Activated CD4-positive, alpha-beta T cell treated with anti-CD3 and anti-CD28 coated beads, Interleukin-2, amount 10 ng/mL, durations not matched to agents 24 days and 14 days (primary cell): ENCODE measurements around the gene MYLK2. TPM values are rescaled to one million over a fixed set of nuclear protein-coding genes. Genes with fewer than 3 reads are reported as not detected.
"Not testable (repeated sequence)": the region's sequence is repeated elsewhere in the genome, so short reads cannot be mapped to it uniquely, and the experiment has no call there.

Source experiments
- DNase-seq: peaks from one replicate; pipeline ENCODE4 v3.0.0; 2022
- H3K27ac Mint-ChIP-seq: one replicate; pipeline ENCODE4 v1.8.0; 2022; ENCODE audit warnings: mild to moderate bottlenecking, mixed read lengths
- H3K27me3 Mint-ChIP-seq: one replicate; pipeline ENCODE4 v1.8.0; 2022; ENCODE audit warnings: mixed read lengths
- H3K36me3 Mint-ChIP-seq: one replicate; pipeline ENCODE4 v1.8.0; 2022; ENCODE audit warnings: low read depth, mild to moderate bottlenecking, mixed read lengths
- H3K4me1 Mint-ChIP-seq: one replicate; pipeline ENCODE4 v1.8.0; 2021; ENCODE audit warnings: mixed read lengths
- H3K4me3 Mint-ChIP-seq: one replicate; pipeline ENCODE4 v1.8.0; 2022; ENCODE audit warnings: mild to moderate bottlenecking, moderate library complexity, mixed read lengths
- H3K9me3 Mint-ChIP-seq: one replicate; pipeline ENCODE4 v1.8.0; 2021; ENCODE audit warnings: mixed read lengths
- intact Hi-C: fragments of 100-400 bp; cut with micrococcal nuclease; formaldehyde crosslinking; loops from one replicate; pipeline ENCODE4 v1.15.1; 2023
- total RNA-seq: library from RNA; stranded (reverse); gene quantifications from 2 replicates; pipeline ENCODE4 v1.2.3, GENCODE V29; 2022

The MYLK2 gene
- total RNA-seq, 1 donor from 2014 or later, result 0.28 TPM

- intact Hi-C loops, result no loop called here
- no peak for DNase-seq
- Mint-ChIP-seq H3K4me1 (peaks cover 20% of the 10 kb centered on the region), H3K4me3 (no peak overlapping the region), H3K9me3 (no peaks in the 10 kb centered on the region), H3K36me3 (peaks cover 38% of the 10 kb centered on the region), H3K27me3 (no peaks in the 10 kb centered on the region), H3K27ac (no peak overlapping the region)
Observed at GRCh38 chr20:31806564-31807355, 12.4 kb upstream of the MYLK2 start.

- intact Hi-C loops, result no loop called here
- no peaks in the 10 kb centered on the region for H3K27me3 Mint-ChIP-seq
- H3K27ac Mint-ChIP-seq, result no peak overlapping the region
- H3K4me3 Mint-ChIP-seq, result no peak overlapping the region
- H3K9me3 Mint-ChIP-seq, result no peaks in the 10 kb centered on the region
- no peak for DNase-seq
- H3K36me3 Mint-ChIP-seq, result peaks cover 25% of the 10 kb centered on the region
- H3K4me1 Mint-ChIP-seq, result peaks cover 17% of the 10 kb centered on the region
Observed at GRCh38 chr20:31808481-31808880, 10.7 kb upstream of the MYLK2 start.

- Mint-ChIP-seq H3K4me3 (no peak overlapping the region), H3K9me3 (no peaks in the 10 kb centered on the region), H3K4me1 (peaks cover 10% of the 10 kb centered on the region), H3K36me3 (peaks cover 16% of the 10 kb centered on the region), H3K27me3 (no peaks in the 10 kb centered on the region), H3K27ac (no peak overlapping the region)
- intact Hi-C loops, result no loop called here
- DNase-seq, result no peak
Observed at GRCh38 chr20:31809661-31810060, 9.5 kb upstream of the MYLK2 start.

GRCh38 chr20:31811198-31811597, 8.0 kb upstream of the MYLK2 start:
- Mint-ChIP-seq H3K36me3 (peaks cover 10% of the 10 kb centered on the region), H3K4me3 (no peak overlapping the region), H3K27ac (no peak overlapping the region), H3K9me3 (no peaks in the 10 kb centered on the region), H3K4me1 (peaks cover 7% of the 10 kb centered on the region), H3K27me3 (no peaks in the 10 kb centered on the region)
- DNase-seq, result no peak
- intact Hi-C loops, result no loop called here

- no peak overlapping the region for H3K4me3 Mint-ChIP-seq
- peaks cover 4% of the 10 kb centered on the region for H3K36me3 Mint-ChIP-seq
- no peaks in the 10 kb centered on the region for H3K27me3 Mint-ChIP-seq
- intact Hi-C loops, result no loop called here
- no peaks in the 10 kb centered on the region for H3K9me3 Mint-ChIP-seq
- peaks cover 2% of the 10 kb centered on the region for H3K4me1 Mint-ChIP-seq
- no peak overlapping the region for H3K27ac Mint-ChIP-seq
- no peak for DNase-seq
Observed at GRCh38 chr20:31811796-31812728, 7.1 kb upstream of the MYLK2 start.

- Mint-ChIP-seq H3K9me3 (no peaks in the 10 kb centered on the region), H3K4me1 (peaks cover 2% of the 10 kb centered on the region), H3K36me3 (peaks cover 2% of the 10 kb centered on the region), H3K27ac (no peak overlapping the region), H3K4me3 (no peak overlapping the region), H3K27me3 (no peaks in the 10 kb centered on the region)
- intact Hi-C loops, result no loop called here
- no peak for DNase-seq
Observed at GRCh38 chr20:31813611-31814010, 5.5 kb upstream of the MYLK2 start.

GRCh38 chr20:31814142-31814541, 5.0 kb upstream of the MYLK2 start:
- H3K9me3 Mint-ChIP-seq, H3K36me3 Mint-ChIP-seq, intact Hi-C loops, H3K27ac Mint-ChIP-seq, H3K4me3 Mint-ChIP-seq, H3K27me3 Mint-ChIP-seq, DNase-seq, H3K4me1 Mint-ChIP-seq: not testable (repeated sequence)

- no peaks in the 10 kb centered on the region for H3K9me3 Mint-ChIP-seq
- intact Hi-C loops, result no loop called here
- DNase-seq, result no peak
- H3K4me3 Mint-ChIP-seq, result no peak overlapping the region
- H3K27ac Mint-ChIP-seq, result no peak overlapping the region
- H3K27me3 Mint-ChIP-seq, result no peaks in the 10 kb centered on the region
- H3K36me3 Mint-ChIP-seq, result no peaks in the 10 kb centered on the region
- no peaks in the 10 kb centered on the region for H3K4me1 Mint-ChIP-seq
Observed at GRCh38 chr20:31815408-31816188, 3.6 kb upstream of the MYLK2 start.

GRCh38 chr20:31816221-31816620, 2.9 kb upstream of the MYLK2 start:
- no peak for DNase-seq
- intact Hi-C loops, result no loop called here
- H3K4me3 Mint-ChIP-seq, result no peak overlapping the region
- H3K27me3 Mint-ChIP-seq, result peaks cover under 1% of the 10 kb centered on the region
- no peak overlapping the region for H3K27ac Mint-ChIP-seq
- no peaks in the 10 kb centered on the region for H3K4me1 Mint-ChIP-seq
- H3K36me3 Mint-ChIP-seq, result no peaks in the 10 kb centered on the region
- H3K9me3 Mint-ChIP-seq, result no peaks in the 10 kb centered on the region

- Mint-ChIP-seq H3K4me3 (no peak overlapping the region), H3K27me3 (peaks cover 5% of the 10 kb centered on the region), H3K4me1 (peaks cover 3% of the 10 kb centered on the region), H3K36me3 (no peaks in the 10 kb centered on the region), H3K27ac (no peak overlapping the region), H3K9me3 (no peaks in the 10 kb centered on the region)
- intact Hi-C loops, result no loop called here
- DNase-seq, result no peak
Observed at GRCh38 chr20:31817461-31817860, 1.7 kb upstream of the MYLK2 start.

- Mint-ChIP-seq H3K36me3 (no peaks in the 10 kb centered on the region), H3K4me1 (peaks cover 6% of the 10 kb centered on the region), H3K4me3 (no peak overlapping the region), H3K27me3 (peaks cover 5% of the 10 kb centered on the region), H3K27ac (no peak overlapping the region), H3K9me3 (no peaks in the 10 kb centered on the region)
- DNase-seq, result no peak
- intact Hi-C loops, result no loop called here
Observed at GRCh38 chr20:31818376-31818908, 714 bp upstream of the MYLK2 start.

- DNase-seq, result no peak
- Mint-ChIP-seq H3K4me1 (peaks cover 9% of the 10 kb centered on the region), H3K27me3 (peaks cover 5% of the 10 kb centered on the region), H3K27ac (no peak overlapping the region), H3K9me3 (no peaks in the 10 kb centered on the region), H3K4me3 (no peak overlapping the region), H3K36me3 (no peaks in the 10 kb centered on the region)
- intact Hi-C loops, result loop anchor here (10.0 kb wide), 1 partner anchor 215 kb away; no protein-coding TSS in a partner anchor
Observed at GRCh38 chr20:31820228-31820627, 1.1 kb downstream of the MYLK2 start.

- no peaks in the 10 kb centered on the region for H3K9me3 Mint-ChIP-seq
- H3K27ac Mint-ChIP-seq, result no peak overlapping the region
- no peak overlapping the region for H3K4me3 Mint-ChIP-seq
- intact Hi-C loops, result loop anchor here (10.0 kb wide), 1 partner anchor 213 kb away; no protein-coding TSS in a partner anchor
- H3K4me1 Mint-ChIP-seq, result peaks cover 9% of the 10 kb centered on the region
- no peaks in the 10 kb centered on the region for H3K36me3 Mint-ChIP-seq
- H3K27me3 Mint-ChIP-seq, result peaks cover 5% of the 10 kb centered on the region
- no peak for DNase-seq
Observed at GRCh38 chr20:31821427-31821826, 2.3 kb downstream of the MYLK2 start.
